Fibroblast of lung (primary cell): ENCODE data around the gene TANGO6.

Experiments
- EZH2 ChIP-seq: IDR thresholded peaks from 2 replicates; pipeline ENCODE4 v1.5.1; 2012; ENCODE audit warnings: low read length, control low read depth, mild to moderate bottlenecking; ENCODE audit errors: missing control alignments
- TF ChIP-seq, protein P1 (sequence below), 2 donors: IDR thresholded peaks in 1 of 2; conservative IDR thresholded peaks in 1 of 2; 1 replicate in 1 of 2; 2 replicates in 1 of 2; pipeline ENCODE4 v1.5.1; 2011 to 2012; ENCODE audit warnings: low read length in 2 of 2, control low read depth in 1 of 2, inconsistent platforms in 1 of 2, low read depth in 1 of 2, mild to moderate bottlenecking in 1 of 2

DNA sequence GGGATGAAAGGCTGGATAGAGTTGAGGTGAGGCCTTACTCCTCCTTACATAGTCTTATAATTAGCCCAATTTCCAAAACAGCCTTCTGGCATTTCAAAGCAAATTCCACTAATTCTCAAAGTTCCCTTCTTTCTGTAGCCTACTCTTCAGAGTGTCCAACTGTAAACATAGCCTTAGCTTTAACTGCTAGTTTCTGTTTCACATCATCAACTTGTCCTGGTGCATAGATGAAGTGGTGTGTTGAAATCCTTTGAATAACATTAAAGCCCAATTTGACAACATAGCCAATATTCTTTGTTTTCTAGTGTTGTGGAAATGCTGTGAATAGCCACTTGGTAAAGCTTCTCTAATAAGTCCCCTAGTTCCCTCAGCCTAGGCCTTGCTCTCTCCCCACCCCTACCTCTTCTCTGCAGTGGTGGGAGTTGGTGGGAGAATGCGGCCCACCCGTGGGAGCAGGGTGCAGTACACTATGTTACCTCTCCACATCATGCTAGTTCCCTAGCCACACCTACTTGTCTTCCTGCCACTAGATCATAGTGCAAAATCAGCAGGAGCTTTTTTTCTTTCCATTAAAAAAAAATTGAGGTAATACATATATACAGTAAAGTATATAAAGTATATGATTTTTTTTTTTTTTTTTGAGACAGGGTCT lies 135.1 kb downstream of the TANGO6 start:
- TF ChIP-seq, protein P1, sequence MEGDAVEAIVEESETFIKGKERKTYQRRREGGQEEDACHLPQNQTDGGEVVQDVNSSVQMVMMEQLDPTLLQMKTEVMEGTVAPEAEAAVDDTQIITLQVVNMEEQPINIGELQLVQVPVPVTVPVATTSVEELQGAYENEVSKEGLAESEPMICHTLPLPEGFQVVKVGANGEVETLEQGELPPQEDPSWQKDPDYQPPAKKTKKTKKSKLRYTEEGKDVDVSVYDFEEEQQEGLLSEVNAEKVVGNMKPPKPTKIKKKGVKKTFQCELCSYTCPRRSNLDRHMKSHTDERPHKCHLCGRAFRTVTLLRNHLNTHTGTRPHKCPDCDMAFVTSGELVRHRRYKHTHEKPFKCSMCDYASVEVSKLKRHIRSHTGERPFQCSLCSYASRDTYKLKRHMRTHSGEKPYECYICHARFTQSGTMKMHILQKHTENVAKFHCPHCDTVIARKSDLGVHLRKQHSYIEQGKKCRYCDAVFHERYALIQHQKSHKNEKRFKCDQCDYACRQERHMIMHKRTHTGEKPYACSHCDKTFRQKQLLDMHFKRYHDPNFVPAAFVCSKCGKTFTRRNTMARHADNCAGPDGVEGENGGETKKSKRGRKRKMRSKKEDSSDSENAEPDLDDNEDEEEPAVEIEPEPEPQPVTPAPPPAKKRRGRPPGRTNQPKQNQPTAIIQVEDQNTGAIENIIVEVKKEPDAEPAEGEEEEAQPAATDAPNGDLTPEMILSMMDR (conservative IDR thresholded peaks at IDR 0.05 in 1 of 2, IDR thresholded peaks at IDR 0.05 in 1 of 2; ENCODE audit: low read depth in 1 of 2, low read length in 2 of 2), result no peak
- TF ChIP-seq EZH2, result no peak
